ENCODE data around the gene CITED2. TPM values are rescaled to one million over a fixed set of nuclear protein-coding genes. Genes with fewer than 3 reads are reported as not detected.

The CITED2 gene
- total RNA-seq, 4 donors from 2014 or later = 97.6 to 309 (median 146) TPM

DNA sequence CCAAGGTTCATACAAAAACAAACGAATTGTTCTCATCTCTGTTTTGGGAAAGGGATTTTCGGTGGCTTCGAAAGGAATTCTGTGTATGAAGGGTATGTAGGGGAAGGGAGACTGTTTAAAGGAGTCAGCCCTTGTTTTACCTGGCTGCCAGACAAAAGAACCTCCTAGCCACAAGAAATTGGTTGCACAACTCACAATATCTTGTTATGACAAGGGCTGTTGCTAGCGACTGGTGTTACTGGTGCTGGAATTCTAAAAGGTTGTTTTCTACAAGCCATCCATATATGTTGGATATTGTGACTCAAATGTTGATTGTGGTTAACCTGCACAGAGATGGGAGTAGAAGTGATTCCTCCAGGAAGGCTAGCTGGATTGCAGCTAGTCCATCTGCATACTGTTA lies 34.6 kb upstream of the CITED2 start:
- no peak for ATAC-seq (ENCODE audit: low FRiP score)
- TF ChIP-seq, protein P1, sequence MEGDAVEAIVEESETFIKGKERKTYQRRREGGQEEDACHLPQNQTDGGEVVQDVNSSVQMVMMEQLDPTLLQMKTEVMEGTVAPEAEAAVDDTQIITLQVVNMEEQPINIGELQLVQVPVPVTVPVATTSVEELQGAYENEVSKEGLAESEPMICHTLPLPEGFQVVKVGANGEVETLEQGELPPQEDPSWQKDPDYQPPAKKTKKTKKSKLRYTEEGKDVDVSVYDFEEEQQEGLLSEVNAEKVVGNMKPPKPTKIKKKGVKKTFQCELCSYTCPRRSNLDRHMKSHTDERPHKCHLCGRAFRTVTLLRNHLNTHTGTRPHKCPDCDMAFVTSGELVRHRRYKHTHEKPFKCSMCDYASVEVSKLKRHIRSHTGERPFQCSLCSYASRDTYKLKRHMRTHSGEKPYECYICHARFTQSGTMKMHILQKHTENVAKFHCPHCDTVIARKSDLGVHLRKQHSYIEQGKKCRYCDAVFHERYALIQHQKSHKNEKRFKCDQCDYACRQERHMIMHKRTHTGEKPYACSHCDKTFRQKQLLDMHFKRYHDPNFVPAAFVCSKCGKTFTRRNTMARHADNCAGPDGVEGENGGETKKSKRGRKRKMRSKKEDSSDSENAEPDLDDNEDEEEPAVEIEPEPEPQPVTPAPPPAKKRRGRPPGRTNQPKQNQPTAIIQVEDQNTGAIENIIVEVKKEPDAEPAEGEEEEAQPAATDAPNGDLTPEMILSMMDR (IDR thresholded peaks at IDR 0.05) = no peak
- no peak for DNase-seq (ENCODE audit: low spot score)

DNA sequence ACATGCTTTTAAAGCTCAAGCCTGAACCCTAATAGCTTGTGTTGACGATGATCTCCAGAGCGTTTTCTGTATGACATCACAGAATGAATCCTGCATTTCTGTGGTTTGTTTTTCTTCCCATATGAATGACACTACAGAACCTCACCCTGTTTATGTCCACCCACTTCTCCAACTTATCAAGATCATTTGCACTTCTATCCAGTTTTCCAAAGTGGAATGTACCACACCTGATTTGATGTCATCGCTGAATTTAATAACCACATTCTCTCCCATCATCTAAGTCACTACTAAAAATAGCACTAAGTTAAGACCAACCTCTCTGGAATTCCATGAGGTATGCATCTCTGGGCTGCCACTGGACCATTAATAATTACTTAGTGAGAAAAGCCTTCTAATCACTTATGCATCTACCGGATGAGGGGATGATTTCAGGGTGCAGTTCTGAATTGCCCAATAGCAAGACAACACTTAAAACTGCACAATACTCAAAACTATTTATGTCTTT lies 33.3 kb upstream of the CITED2 start:
- DNase-seq (ENCODE audit: low spot score) = no peak
- ATAC-seq (ENCODE audit: low FRiP score) = peak; percentile 80
- TF ChIP-seq, protein P1 (IDR thresholded peaks at IDR 0.05) = no peak

DNA sequence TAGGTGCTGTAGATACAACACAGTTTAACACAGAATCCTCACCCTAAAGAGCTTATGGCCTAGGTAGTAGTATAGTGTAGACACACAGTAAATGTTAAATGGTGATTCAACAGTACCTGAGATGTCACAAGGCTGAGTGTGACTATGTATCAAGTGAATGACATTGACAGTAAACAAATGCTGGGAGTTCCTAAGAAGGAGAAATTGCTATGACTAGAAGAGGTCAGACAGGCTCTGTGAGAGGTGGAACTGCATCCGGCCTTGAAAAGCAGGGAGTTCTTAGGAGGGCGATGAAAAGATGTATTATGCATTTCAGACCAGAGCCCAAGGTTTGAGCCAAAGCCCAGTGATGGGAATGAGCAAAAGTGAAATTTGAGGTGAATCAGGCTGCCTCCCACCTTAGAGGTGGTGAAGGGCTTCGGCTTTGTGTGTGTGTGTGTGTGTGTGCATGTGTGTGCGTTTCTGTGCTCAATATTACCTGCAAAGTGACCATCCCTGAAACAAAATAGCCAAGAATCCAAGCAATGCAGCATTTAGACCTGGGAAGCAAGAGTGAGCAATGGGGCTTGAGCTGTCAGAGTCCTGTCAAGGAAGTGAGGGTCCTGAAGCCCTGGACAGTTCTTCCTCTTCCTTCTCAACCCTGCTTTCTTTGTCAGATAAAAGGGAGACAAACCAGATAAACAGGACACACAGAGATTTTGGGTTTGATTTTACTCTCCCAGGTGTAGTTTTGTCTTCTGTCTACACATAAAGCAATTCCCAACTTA lies 32.3 kb upstream of the CITED2 start:
- DNase-seq (ENCODE audit: low spot score) (no peak), ATAC-seq (ENCODE audit: low FRiP score) (no peak)
- TF ChIP-seq, protein P1 (IDR thresholded peaks at IDR 0.05) = no peak

DNA sequence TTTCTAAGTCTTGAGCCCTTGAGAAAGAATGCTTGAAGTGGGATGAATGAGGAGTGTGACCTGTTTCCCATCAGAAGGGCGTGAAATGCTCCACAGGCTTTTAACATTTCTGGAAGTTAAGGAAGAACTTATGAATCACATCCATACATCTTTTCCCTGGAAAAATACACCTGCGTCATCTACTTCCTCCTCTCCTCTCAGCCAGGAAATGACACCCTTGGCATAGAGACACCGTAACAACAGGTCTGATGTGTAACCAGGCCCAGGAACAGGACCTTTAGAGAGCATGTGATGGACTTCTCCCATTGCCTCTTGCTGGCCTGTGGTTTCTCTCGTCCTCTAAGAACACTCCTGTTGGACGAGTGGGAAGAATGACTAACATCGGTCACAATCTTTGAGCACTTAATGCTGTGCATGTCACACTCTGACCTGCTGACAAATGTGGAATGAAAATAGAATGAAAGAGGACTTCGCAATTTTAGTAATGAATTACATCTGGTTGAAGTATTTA lies 28.5 kb upstream of the CITED2 start:
- TF ChIP-seq, protein P1 (IDR thresholded peaks at IDR 0.05) = no peak
- ATAC-seq (ENCODE audit: low FRiP score) (no peak), DNase-seq (ENCODE audit: low spot score) (no peak)

DNA sequence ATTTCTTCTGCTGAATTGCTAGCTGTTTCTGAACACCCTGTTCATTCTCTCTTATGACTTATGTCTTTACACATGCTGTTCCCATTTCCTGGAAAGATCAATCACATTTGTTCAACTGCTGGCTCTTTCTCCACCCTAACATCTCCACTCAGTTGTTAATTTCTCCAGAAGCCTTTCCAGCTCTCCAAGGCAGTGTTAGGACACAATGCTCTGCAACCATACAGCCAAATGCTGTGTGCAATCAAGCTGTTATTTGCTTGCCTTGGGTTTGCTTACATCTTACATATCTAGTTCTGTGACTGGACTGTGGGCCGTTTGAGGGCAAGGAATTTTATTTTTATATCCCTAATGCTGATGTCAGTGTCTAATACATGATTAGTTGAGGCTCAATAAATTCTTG lies 24.2 kb upstream of the CITED2 start:
- TF ChIP-seq, protein P1 (IDR thresholded peaks at IDR 0.05) = no peak
- ATAC-seq (ENCODE audit: low FRiP score) (no peak), DNase-seq (ENCODE audit: low spot score) (no peak)

DNA sequence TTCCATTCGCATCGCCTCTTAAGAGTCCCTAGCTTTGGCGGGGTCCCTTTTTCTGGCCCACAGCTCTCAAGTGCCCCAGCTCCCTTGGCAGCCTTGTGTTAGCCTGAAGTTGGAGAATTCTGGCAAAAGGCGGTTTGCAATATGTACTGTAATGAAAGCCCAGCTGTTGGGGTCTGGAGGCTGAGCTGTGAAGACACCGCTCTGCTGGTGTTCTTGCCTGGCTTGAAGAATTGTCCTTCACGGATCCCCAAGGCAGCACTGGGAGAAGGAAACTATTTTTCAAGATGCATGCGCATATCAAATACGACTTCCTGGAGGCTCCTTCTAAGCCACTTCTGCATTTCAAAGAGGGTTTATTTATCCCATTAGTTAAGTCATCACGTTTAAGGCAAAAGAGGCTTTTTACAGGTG lies 21.4 kb upstream of the CITED2 start:
- no peak for ATAC-seq (ENCODE audit: low FRiP score)
- TF ChIP-seq, protein P1 (IDR thresholded peaks at IDR 0.05) = no peak
- no peak for DNase-seq (ENCODE audit: low spot score)

DNA sequence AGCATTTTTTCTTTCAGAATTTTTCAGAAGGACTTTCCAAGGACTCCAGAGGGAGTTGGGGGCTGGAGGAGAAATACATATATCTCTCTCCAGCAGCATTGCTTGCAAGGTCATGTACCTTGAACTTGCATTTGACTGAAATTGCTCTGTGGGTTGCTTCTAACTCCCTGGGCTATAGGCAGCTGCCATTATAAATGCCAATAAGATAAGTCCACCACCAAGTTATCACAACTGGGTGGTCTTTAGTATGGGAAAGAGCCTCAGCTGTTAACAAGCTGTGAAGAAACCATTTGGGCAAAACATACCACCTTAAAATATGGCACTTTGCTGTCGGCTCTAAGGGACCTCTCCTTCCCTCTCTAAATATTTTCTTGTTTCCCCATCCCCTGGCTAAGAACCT lies 20.9 kb upstream of the CITED2 start:
- no peak for DNase-seq (ENCODE audit: low spot score)
- no peak for ATAC-seq (ENCODE audit: low FRiP score)
- TF ChIP-seq, protein P1 (IDR thresholded peaks at IDR 0.05) = no peak
